Lung (tissue), 12 donors: ENCODE results near the gene ANKRD28. TPM values are rescaled to one million over a fixed set of nuclear protein-coding genes. Genes with fewer than 3 reads are reported as not detected.
A peak's percentile ranks its signal among the peaks of the same experiment; 100 is the strongest.

Experiments used
- ATAC-seq: fragments of 200-7000 bp; cut with Tn5 transposase; one replicate; pipeline ENCODE4 v1.9.1; 2020; ENCODE audit warnings: moderate number of reproducible peaks; ENCODE audit not compliant: insufficient read depth, low FRiP score
- DNase-seq, 3 donors: peaks; one replicate each; pipeline ENCODE4 v3.0.0-alpha.2; 2013 to 2017
- H3K27ac ChIP-seq, 2 donors: one replicate each; pipeline ENCODE4 v1.5.1; 2013; ENCODE audit warnings: mild to moderate bottlenecking in 2 of 2, moderate library complexity in 2 of 2, control low read depth in 1 of 2, inconsistent platforms in 1 of 2, low read depth in 1 of 2, low read length in 1 of 2
- H3K27me3 ChIP-seq, 3 donors: one replicate each; pipeline ENCODE4 v1.5.1; 2013; ENCODE audit warnings: low read length in 2 of 3; ENCODE audit not compliant: control insufficient read depth in 3 of 3, insufficient read depth in 3 of 3
- H3K36me3 ChIP-seq, 4 donors: one replicate each; pipeline ENCODE4 v1.5.1; 2013; ENCODE audit warnings: low read length in 4 of 4, mild to moderate bottlenecking in 1 of 4, moderate library complexity in 1 of 4; ENCODE audit not compliant: control insufficient read depth in 4 of 4, insufficient read depth in 4 of 4
- H3K4me1 ChIP-seq, 5 donors: one replicate each; pipeline ENCODE4 v1.5.1; 2013; ENCODE audit warnings: low read length in 5 of 5, mild to moderate bottlenecking in 2 of 5, moderate library complexity in 1 of 5; ENCODE audit not compliant: control insufficient read depth in 5 of 5, insufficient read depth in 5 of 5
- H3K4me3 ChIP-seq: one replicate; pipeline ENCODE4 v1.5.1; 2013; ENCODE audit warnings: mild to moderate bottlenecking, control low read depth, moderate library complexity
- H3K9ac ChIP-seq, 2 donors: one replicate each; pipeline ENCODE4 v1.5.1; 2013; ENCODE audit warnings: low read length in 2 of 2, control low read depth in 1 of 2; ENCODE audit not compliant: insufficient read depth in 1 of 2
- H3K9me3 ChIP-seq, 4 donors: one replicate each; pipeline ENCODE4 v1.5.1; 2013; ENCODE audit warnings: low read length in 3 of 4, mild to moderate bottlenecking in 1 of 4, moderate library complexity in 1 of 4; ENCODE audit not compliant: control insufficient read depth in 4 of 4, insufficient read depth in 3 of 4
- CTCF ChIP-seq: IDR thresholded peaks from 2 replicates; pipeline ENCODE4 v1.5.1; 2012; ENCODE audit warnings: mild to moderate bottlenecking; ENCODE audit errors: control extremely low read depth, extremely low read depth
- WGBS, 2 donors: extraction: QIAGEN DNeasy Blood & Tissue Kit; methylation state at CpG; one replicate each; pipeline ENCODE4 v1.1.7; 2013; 5-methylcytosine and 5-hydroxymethylcytosine counted together
- polyA plus RNA-seq, 2 donors: library from polyadenylated mRNA; stranded (reverse); fragments of 200-250 nt; gene quantifications; one replicate each; pipeline ENCODE4 v1.2.1, GENCODE V29; 2013
- total RNA-seq, 2 donors: library from RNA; depleted of rRNA in 1 of 2; stranded (reverse); fragments of >200 nt in 1 of 2; gene quantifications; one replicate each; pipeline ENCODE4 v1.2.1, GENCODE V29; 2014 to 2021
- donor health status: control.
- donor health status: control.
- donor health status: Bipolar disorder and iron deficiency.
- donor health status: healthy.
- donor health status: DM: yes; HTN: yes; CAD: no.

ANKRD28 gene
- total and polyA plus RNA-seq, 4 donors, result 11.1 to 66.7 (median 39.2) TPM

- no peaks in the 10 kb centered on the region for H3K9me3 ChIP-seq
- WGBS, 2 donors, result 50 to 54% methylated on average over 3 of the region's 3 CpGs
- H3K27me3 ChIP-seq, result no peaks in the 10 kb centered on the region
- H3K9ac ChIP-seq, result peak overlapping the region in 1 of 2 donors; percentile 16
- peaks cover 0 to 18% (median 2%) of the 10 kb centered on the region in 5 donors for H3K4me1 ChIP-seq
- ATAC-seq (no peak), DNase-seq (peak in 2 of 3 donors; percentile 74 to 87)
- no peak for TF ChIP-seq CTCF
- no peak overlapping the region for H3K4me3 ChIP-seq
- H3K36me3 ChIP-seq, result peaks cover 9 to 18% (median 13%) of the 10 kb centered on the region in 4 donors
- no peak overlapping the region for H3K27ac ChIP-seq
Measured at GRCh38 chr3:15682561-15683185, 115.1 kb downstream of the ANKRD28 start.

GRCh38 chr3:15681668-15682067, 116.1 kb downstream of the ANKRD28 start:
- H3K27me3 ChIP-seq, result no peaks in the 10 kb centered on the region
- no peak for DNase-seq
- H3K36me3 ChIP-seq, result peaks cover 7 to 28% (median 13%) of the 10 kb centered on the region in 4 donors
- no peak for TF ChIP-seq CTCF
- whole genome bisulfite sequencing, 2 donors, result 39 to 64% methylated on average over 2 of the region's 2 CpGs
- no peaks in the 10 kb centered on the region for H3K9me3 ChIP-seq
- no peak overlapping the region for H3K9ac ChIP-seq
- no peak overlapping the region for H3K4me3 ChIP-seq
- no peak for ATAC-seq
- H3K4me1 ChIP-seq, result peaks cover 0 to 18% (median 2%) of the 10 kb centered on the region in 5 donors
- no peak overlapping the region for H3K27ac ChIP-seq

- no peak for TF ChIP-seq CTCF
- Histone ChIP-seq H3K27me3 (no peaks in the 10 kb centered on the region), H3K4me3 (no peak overlapping the region), H3K36me3 (peaks cover 13 to 39% (median 18%) of the 10 kb centered on the region in 4 donors), H3K9ac (no peak overlapping the region), H3K9me3 (no peaks in the 10 kb centered on the region), H3K27ac (no peak overlapping the region), H3K4me1 (peaks cover 0 to 18% (median 2%) of the 10 kb centered on the region in 5 donors)
- DNase-seq (no peak), ATAC-seq (no peak)
- WGBS, 2 donors, result 68 to 73% methylated on average over 5 of the region's 5 CpGs
Measured at GRCh38 chr3:15679306-15679705, 118.5 kb downstream of the ANKRD28 start.
